ENCODE data around the gene XRCC5. TPM values are rescaled to one million over a fixed set of nuclear protein-coding genes. Genes with fewer than 3 reads are reported as not detected.

XRCC5 gene
- total and polyA plus RNA-seq, 10 of the 15 experiments (the other 5 are each of a cell fraction or from before 2014, with no cell fraction given): 259 to 815 (median 530) TPM

DNA sequence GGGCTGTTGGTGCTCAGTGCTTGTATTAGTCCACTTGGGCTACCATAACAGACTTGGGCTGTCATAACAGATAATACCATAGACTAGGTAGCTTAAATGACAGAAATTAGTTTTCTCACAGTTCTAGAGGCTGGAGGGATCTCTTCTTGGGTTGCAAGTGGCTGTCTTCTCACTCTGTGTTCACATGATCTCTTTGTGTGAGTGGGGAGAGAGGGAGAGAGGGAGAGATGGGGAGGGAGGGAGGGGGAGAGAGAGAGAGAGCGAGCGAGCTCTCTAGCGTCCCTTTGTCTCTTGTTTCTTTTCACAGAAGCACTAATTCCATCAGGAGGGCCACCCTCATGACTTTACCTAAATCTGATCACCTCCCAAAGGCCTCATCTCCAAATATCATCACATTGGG, 4.5 kb upstream of the XRCC5 start:
- ChIA-PET RAD21 (ENCODE audit: unreplicated experiment) (interaction anchor here (2.1 kb wide), 1 partner anchor 71 kb away, joined by 5 read pairs; no protein-coding TSS in a partner anchor), CTCF (interaction anchor here (0.8 to 2.3 kb wide), 3 partner anchors 9 to 67 kb away, joined by 3 to 12 read pairs (median 3); no protein-coding TSS in a partner anchor), POLR2A (interaction anchor here (0.8 to 1.5 kb wide), 4 partner anchors 10 to 19 kb away, joined by 3 to 5 read pairs (median 3); no protein-coding TSS in a partner anchor), SMC1A (ENCODE audit: uncharacterized antibody, unreplicated experiment) (interaction anchor here (0.8 to 3.3 kb wide), 6 partner anchors 12 to 154 kb away, joined by 4 to 18 read pairs (median 6); partner anchors contain the start of genes PECR and TMEM169)
- no TSS peak for BruUV-seq (replicated peaks)
- Histone ChIP-seq H3K36me3 (ENCODE audit: control insufficient read depth in 2 of 2, insufficient read depth in 2 of 2, low read length in 1 of 2) (no peaks in the 10 kb centered on the region), H3K9me3 (replicated peaks; ENCODE audit: control insufficient read depth, insufficient read depth, low read length) (no peaks in the 10 kb centered on the region), H3K79me2 (ENCODE audit: control insufficient read depth, insufficient read depth, low read length) (peaks cover 6% of the 10 kb centered on the region), H3K4me2 (ENCODE audit: control insufficient read depth, insufficient read depth) (no peak overlapping the region), H3K27ac (ENCODE audit: control insufficient read depth, insufficient read depth) (no peak overlapping the region), H4K20me1 (ENCODE audit: control insufficient read depth, insufficient read depth) (no peaks in the 10 kb centered on the region), H3K9ac (ENCODE audit: control insufficient read depth, insufficient read depth, low read length) (no peak overlapping the region), H2AFZ (ENCODE audit: control insufficient read depth, low read depth, low read length) (peak overlapping the region; percentile 41), H3K27me3 (replicated peaks in 1 of 2; ENCODE audit: control insufficient read depth in 2 of 2, insufficient read depth in 2 of 2, low read length in 1 of 2) (no peaks in the 10 kb centered on the region), H3K4me1 (ENCODE audit: control insufficient read depth, insufficient read depth, low read length) (no peaks in the 10 kb centered on the region), H3K4me3 (no peak overlapping the region)
- DNase-seq (ENCODE audit: low read depth, low spot score) (no peak), FAIRE-seq (no peak), ATAC-seq (no peak)
- intact Hi-C loops (cut with micrococcal nuclease; ENCODE audit: unreplicated experiment) (no loop called here), in situ Hi-C loops (cut with MboI) (no loop called here)
- 92% methylated on average over 2 of the region's 3 CpGs for WGBS (ENCODE audit: insufficient coverage, insufficient replicate concordance, low lambda C conversion rate, missing lambda C conversion rate)
- no peak for TF ChIP-seq HDAC6 (IDR thresholded peaks at IDR 0.05; ENCODE audit: unreplicated experiment)

DNA sequence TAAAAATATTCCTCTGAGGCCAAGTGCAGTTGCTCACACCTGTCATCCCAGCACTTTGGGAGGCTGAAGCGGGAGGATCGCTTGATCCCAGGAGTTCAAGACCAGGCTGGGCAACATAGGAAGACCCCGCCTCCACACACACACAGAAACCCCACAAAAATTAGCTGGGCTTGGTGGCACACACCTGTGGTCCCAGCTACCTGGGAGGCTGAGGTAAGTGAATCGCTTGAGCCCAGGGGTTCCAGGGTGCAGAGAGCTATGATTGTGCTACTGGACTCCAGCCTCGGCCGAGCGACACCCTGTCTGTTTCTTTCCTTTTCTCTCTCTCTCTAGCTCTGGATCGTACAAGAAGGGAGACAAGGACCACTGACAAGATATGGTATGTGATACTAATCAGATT, 1.8 kb upstream of the XRCC5 start:
- no peak overlapping the region for H3K4me3 ChIP-seq
- WGBS (ENCODE audit: insufficient coverage, insufficient replicate concordance, low lambda C conversion rate, missing lambda C conversion rate): 83% methylated on average over 6 of the region's 8 CpGs
- ChIA-PET RAD21 (ENCODE audit: unreplicated experiment) (interaction anchor here (1.1 to 1.4 kb wide), 3 partner anchors 25 to 73 kb away, joined by 3 read pairs; no protein-coding TSS in a partner anchor), POLR2A (interaction anchor here (1.0 to 4.5 kb wide), 3 partner anchors 16 to 74 kb away, joined by 3 to 42 read pairs (median 23); partner anchors contain the start of genes PECR and TMEM169), SMC1A (ENCODE audit: uncharacterized antibody, unreplicated experiment) (interaction anchor here (0.6 to 7.6 kb wide), 9 partner anchors 14 to 296 kb away, joined by 3 to 59 read pairs (median 4); partner anchors contain the start of genes PECR and TMEM169), CTCF (interaction anchor here (0.9 to 8.6 kb wide), 6 partner anchors 13 to 73 kb away, joined by 3 to 105 read pairs (median 17); no protein-coding TSS in a partner anchor)
- FAIRE-seq (no peak), DNase-seq (ENCODE audit: low read depth, low spot score) (no peak), ATAC-seq (no peak)
- no peak overlapping the region for H3K27ac ChIP-seq (ENCODE audit: control insufficient read depth, insufficient read depth)
- no peak overlapping the region for H2AFZ ChIP-seq (ENCODE audit: control insufficient read depth, low read depth, low read length)
- no TSS peak for BruUV-seq (replicated peaks)
- H3K9me3 ChIP-seq (replicated peaks; ENCODE audit: control insufficient read depth, insufficient read depth, low read length): no peaks in the 10 kb centered on the region
- no peaks in the 10 kb centered on the region for H3K27me3 ChIP-seq (replicated peaks in 1 of 2; ENCODE audit: control insufficient read depth in 2 of 2, insufficient read depth in 2 of 2, low read length in 1 of 2)
- H3K9ac ChIP-seq (ENCODE audit: control insufficient read depth, insufficient read depth, low read length): no peak overlapping the region
- no peaks in the 10 kb centered on the region for H4K20me1 ChIP-seq (ENCODE audit: control insufficient read depth, insufficient read depth)
- intact Hi-C loops (cut with micrococcal nuclease; ENCODE audit: unreplicated experiment) (no loop called here), in situ Hi-C loops (cut with MboI) (no loop called here)
- no peak overlapping the region for H3K4me2 ChIP-seq (ENCODE audit: control insufficient read depth, insufficient read depth)
- H3K36me3 ChIP-seq (ENCODE audit: control insufficient read depth in 2 of 2, insufficient read depth in 2 of 2, low read length in 1 of 2): no peaks in the 10 kb centered on the region; a peak in 1 of 4 replicates
- H3K4me1 ChIP-seq (ENCODE audit: control insufficient read depth, insufficient read depth, low read length): peaks cover 13% of the 10 kb centered on the region
- peaks cover 33% of the 10 kb centered on the region for H3K79me2 ChIP-seq (ENCODE audit: control insufficient read depth, insufficient read depth, low read length)
- no peak for TF ChIP-seq SP1 (IDR thresholded peaks at IDR 0.05; ENCODE audit: low read depth, low read length)
- no peak for TF ChIP-seq NFYA (IDR thresholded peaks at IDR 0.05; ENCODE audit: borderline replicate concordance, low read depth, low read length)
- TF ChIP-seq MTA3 (IDR thresholded peaks at IDR 0.05; ENCODE audit: borderline replicate concordance, low read length): no peak
- no peak for TF ChIP-seq RELA (IDR thresholded peaks at IDR 0.05; ENCODE audit: borderline replicate concordance, partially characterized antibody)
- TF ChIP-seq RAD51 (IDR thresholded peaks at IDR 0.05): no peak
- TF ChIP-seq RFX5 (IDR thresholded peaks at IDR 0.05; ENCODE audit: low read depth, low read length): no peak
- no peak for TF ChIP-seq NR2F1 (conservative IDR thresholded peaks at IDR 0.05)

Measured in GM12878 (cell line).